ENCODE measurements around the gene TASP1. TPM values are rescaled to one million over a fixed set of nuclear protein-coding genes. Genes with fewer than 3 reads are reported as not detected.
"Not testable (repeated sequence)": the region's sequence is repeated elsewhere in the genome, so short reads cannot be mapped to it uniquely, and the experiment has no call there.

TASP1 gene
- total RNA-seq, 2 donors from 2014 or later = 15.8 to 16.6 TPM

DNA sequence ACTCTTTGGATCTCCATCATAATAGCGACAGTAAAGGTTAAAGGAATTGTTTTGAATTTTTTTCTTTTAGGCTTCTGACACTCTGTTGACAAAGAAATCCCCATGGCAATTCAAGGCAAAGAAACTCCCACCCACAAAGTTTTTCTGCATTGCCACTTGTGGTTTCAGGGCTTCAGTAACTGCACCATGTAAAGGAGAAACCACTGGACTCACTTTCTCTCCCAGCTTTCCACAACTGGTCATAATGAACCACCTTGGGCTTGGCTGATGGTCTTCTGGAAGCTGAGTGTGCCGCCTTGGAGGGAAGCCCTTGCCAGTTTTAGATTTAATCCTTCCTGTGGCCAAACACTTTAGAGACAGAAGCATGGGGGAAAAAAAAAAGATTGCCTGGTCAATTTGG, 254.6 kb downstream of the TASP1 start:
- H3K27me3 Mint-ChIP-seq (ENCODE audit: insufficient read depth) = no peaks in the 10 kb centered on the region
- H3K27ac ChIP-seq (ENCODE audit: low read depth, low read length) = no peak overlapping the region
- TF ChIP-seq, protein P1, sequence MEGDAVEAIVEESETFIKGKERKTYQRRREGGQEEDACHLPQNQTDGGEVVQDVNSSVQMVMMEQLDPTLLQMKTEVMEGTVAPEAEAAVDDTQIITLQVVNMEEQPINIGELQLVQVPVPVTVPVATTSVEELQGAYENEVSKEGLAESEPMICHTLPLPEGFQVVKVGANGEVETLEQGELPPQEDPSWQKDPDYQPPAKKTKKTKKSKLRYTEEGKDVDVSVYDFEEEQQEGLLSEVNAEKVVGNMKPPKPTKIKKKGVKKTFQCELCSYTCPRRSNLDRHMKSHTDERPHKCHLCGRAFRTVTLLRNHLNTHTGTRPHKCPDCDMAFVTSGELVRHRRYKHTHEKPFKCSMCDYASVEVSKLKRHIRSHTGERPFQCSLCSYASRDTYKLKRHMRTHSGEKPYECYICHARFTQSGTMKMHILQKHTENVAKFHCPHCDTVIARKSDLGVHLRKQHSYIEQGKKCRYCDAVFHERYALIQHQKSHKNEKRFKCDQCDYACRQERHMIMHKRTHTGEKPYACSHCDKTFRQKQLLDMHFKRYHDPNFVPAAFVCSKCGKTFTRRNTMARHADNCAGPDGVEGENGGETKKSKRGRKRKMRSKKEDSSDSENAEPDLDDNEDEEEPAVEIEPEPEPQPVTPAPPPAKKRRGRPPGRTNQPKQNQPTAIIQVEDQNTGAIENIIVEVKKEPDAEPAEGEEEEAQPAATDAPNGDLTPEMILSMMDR (conservative IDR thresholded peaks at IDR 0.05) = no peak
- H3K9me3 ChIP-seq (ENCODE audit: control insufficient read depth, low read length) = peaks cover 15% of the 10 kb centered on the region
- H3K9ac ChIP-seq (ENCODE audit: extremely low read depth, low read length, poor library complexity, severe bottlenecking) = no peak overlapping the region
- H3K4me3 ChIP-seq (ENCODE audit: low read length) = no peak overlapping the region
- WGBS, 2 experiments (ENCODE audit: insufficient coverage in 1 of 2, insufficient read length in 1 of 2) = 78 to 97% methylated on average over 1 to 2 of the region's 2 CpGs
- peaks cover 32% of the 10 kb centered on the region for H3K9me3 Mint-ChIP-seq
- H3K27ac Mint-ChIP-seq = no peak overlapping the region
- no peak for DNase-seq
- peaks cover 7% of the 10 kb centered on the region for H3K4me1 Mint-ChIP-seq
- H3K36me3 ChIP-seq (ENCODE audit: control insufficient read depth, insufficient read depth, low read length) = peaks cover 10% of the 10 kb centered on the region
- peaks cover 70% of the 10 kb centered on the region for H3K36me3 Mint-ChIP-seq (ENCODE audit: low read depth)
- H3K27me3 ChIP-seq (ENCODE audit: control insufficient read depth, insufficient read depth, low read length, poor library complexity, severe bottlenecking) = no peaks in the 10 kb centered on the region
- no peak overlapping the region for H3K4me3 Mint-ChIP-seq
- no peaks in the 10 kb centered on the region for H3K4me1 ChIP-seq (ENCODE audit: control insufficient read depth, insufficient read depth, low read length)

DNA sequence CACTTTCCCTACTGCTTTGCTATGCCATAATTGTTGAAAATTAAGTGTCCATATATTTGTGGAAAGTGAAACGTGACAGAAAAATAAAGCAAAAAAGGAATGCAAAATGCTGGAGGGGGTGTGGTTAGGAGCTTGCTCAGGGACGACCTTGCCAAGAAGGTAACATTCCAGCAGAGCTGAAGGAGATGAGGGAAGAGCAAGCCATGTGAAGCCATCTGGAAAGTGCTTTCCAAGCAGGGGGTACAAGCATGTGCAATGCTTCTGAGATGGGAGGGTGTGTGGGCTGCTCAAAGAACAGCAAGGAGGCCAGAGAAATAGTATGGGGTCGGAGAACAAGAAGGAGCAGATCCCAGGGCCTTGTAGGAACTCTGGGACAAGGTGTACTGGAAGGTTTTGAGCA, 255.9 kb downstream of the TASP1 start:
- Histone ChIP-seq H3K27ac (ENCODE audit: low read depth, low read length) (no peak overlapping the region), H3K36me3 (ENCODE audit: control insufficient read depth, insufficient read depth, low read length) (peaks cover 5% of the 10 kb centered on the region), H3K9me3 (ENCODE audit: control insufficient read depth, low read length) (peaks cover 15% of the 10 kb centered on the region), H3K27me3 (ENCODE audit: control insufficient read depth, insufficient read depth, low read length, poor library complexity, severe bottlenecking) (no peaks in the 10 kb centered on the region), H3K4me3 (ENCODE audit: low read length) (no peak overlapping the region), H3K4me1 (ENCODE audit: control insufficient read depth, insufficient read depth, low read length) (no peaks in the 10 kb centered on the region), H3K9ac (ENCODE audit: extremely low read depth, low read length, poor library complexity, severe bottlenecking) (no peak overlapping the region)
- H3K4me3 Mint-ChIP-seq = no peak overlapping the region
- DNase-seq = no peak
- H3K4me1 Mint-ChIP-seq = no peaks in the 10 kb centered on the region
- TF ChIP-seq, protein P1 (conservative IDR thresholded peaks at IDR 0.05) = no peak
- H3K27me3 Mint-ChIP-seq (ENCODE audit: insufficient read depth) = no peaks in the 10 kb centered on the region
- peaks cover 64% of the 10 kb centered on the region for H3K36me3 Mint-ChIP-seq (ENCODE audit: low read depth)
- WGBS, 2 experiments (ENCODE audit: insufficient coverage in 1 of 2, insufficient read length in 1 of 2) = 85 to 88% methylated on average over 3 of the region's 3 CpGs
- peaks cover 46% of the 10 kb centered on the region for H3K9me3 Mint-ChIP-seq
- H3K27ac Mint-ChIP-seq = no peak overlapping the region

DNA sequence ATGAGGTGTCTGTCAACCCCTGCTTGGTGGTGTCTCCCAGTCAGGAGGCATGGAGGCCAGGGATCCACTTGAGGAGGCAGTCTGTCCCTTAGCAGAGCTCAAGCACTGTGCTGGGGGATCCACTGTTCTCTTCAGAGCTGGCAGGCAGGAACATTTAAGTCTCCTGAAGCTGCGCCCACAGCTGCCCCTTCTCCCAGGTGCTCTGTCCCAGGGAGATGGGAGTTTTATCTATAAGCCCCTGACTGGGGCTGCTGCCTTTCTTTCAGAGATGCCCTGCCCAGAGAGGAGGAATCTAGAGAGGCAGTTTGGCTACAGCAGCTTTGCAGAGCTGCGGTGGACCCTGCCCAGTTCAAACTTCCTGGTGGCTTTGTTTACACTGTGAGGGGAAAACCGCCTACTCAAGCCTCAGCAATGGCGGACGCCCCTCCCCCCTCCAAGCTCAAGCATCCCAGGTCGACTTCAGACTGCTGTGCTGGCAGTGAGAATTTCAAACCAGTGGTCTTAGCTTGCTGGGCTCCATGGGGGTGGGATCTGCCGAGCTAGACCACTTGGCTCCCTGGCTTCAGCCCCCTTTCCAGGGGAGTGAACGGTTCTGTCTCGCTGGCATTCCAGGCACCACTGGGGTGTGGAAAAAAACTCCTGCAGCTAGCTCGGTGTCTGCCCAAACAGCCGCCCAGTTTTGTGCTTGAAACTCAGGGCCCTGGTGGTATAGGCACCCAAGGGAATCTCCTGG, 258.1 kb downstream of the TASP1 start:
- H3K27me3 ChIP-seq (ENCODE audit: control insufficient read depth, insufficient read depth, low read length, poor library complexity, severe bottlenecking); H3K27me3 Mint-ChIP-seq (ENCODE audit: insufficient read depth); H3K27ac Mint-ChIP-seq; H3K4me1 Mint-ChIP-seq; H3K4me1 ChIP-seq (ENCODE audit: control insufficient read depth, insufficient read depth, low read length); H3K36me3 ChIP-seq (ENCODE audit: control insufficient read depth, insufficient read depth, low read length); H3K4me3 Mint-ChIP-seq; H3K4me3 ChIP-seq (ENCODE audit: low read length); H3K9me3 ChIP-seq (ENCODE audit: control insufficient read depth, low read length); DNase-seq; H3K9ac ChIP-seq (ENCODE audit: extremely low read depth, low read length, poor library complexity, severe bottlenecking); H3K27ac ChIP-seq (ENCODE audit: low read depth, low read length): not testable (repeated sequence)
- peaks cover 62% of the 10 kb centered on the region for H3K9me3 Mint-ChIP-seq
- WGBS, 2 experiments (ENCODE audit: insufficient coverage in 1 of 2, insufficient read length in 1 of 2) = 88% methylated on average over 4 to 11 of the region's 11 CpGs
- H3K36me3 Mint-ChIP-seq (ENCODE audit: low read depth) = peaks cover 52% of the 10 kb centered on the region

DNA sequence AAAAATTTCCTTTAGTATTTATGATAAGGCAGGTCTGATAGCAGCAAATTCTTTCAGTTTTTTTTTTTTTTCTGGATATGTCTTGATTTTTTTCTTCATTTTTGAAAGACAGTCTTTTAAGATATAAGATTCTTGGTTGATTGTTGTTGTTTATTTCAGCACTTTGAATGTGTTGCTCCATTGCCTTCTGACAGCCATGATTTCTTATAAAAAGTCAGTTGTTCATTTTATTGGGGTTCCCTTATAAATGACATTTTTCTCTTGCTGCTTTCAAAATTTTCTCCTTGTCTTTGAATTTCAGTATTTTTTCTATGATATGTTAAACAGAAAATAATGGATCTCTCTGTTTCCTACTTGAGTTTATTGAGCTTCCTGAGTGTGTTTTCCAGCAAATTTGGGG, 265.3 kb downstream of the TASP1 start:
- no peak overlapping the region for H3K27ac Mint-ChIP-seq
- TF ChIP-seq, protein P1 (conservative IDR thresholded peaks at IDR 0.05) = no peak
- peaks cover 51% of the 10 kb centered on the region for H3K9me3 Mint-ChIP-seq
- H3K9me3 ChIP-seq (ENCODE audit: control insufficient read depth, low read length) = peaks cover 9% of the 10 kb centered on the region
- no peak overlapping the region for H3K9ac ChIP-seq (ENCODE audit: extremely low read depth, low read length, poor library complexity, severe bottlenecking)
- H3K4me1 ChIP-seq (ENCODE audit: control insufficient read depth, insufficient read depth, low read length) = no peaks in the 10 kb centered on the region
- no peak overlapping the region for H3K4me3 ChIP-seq (ENCODE audit: low read length)
- no peak overlapping the region for H3K27ac ChIP-seq (ENCODE audit: low read depth, low read length)
- H3K4me3 Mint-ChIP-seq = no peak overlapping the region
- H3K27me3 ChIP-seq (ENCODE audit: control insufficient read depth, insufficient read depth, low read length, poor library complexity, severe bottlenecking) = no peaks in the 10 kb centered on the region
- peaks cover 7% of the 10 kb centered on the region for H3K4me1 Mint-ChIP-seq
- H3K27me3 Mint-ChIP-seq (ENCODE audit: insufficient read depth) = no peaks in the 10 kb centered on the region
- no peaks in the 10 kb centered on the region for H3K36me3 ChIP-seq (ENCODE audit: control insufficient read depth, insufficient read depth, low read length)
- no peak for DNase-seq
- H3K36me3 Mint-ChIP-seq (ENCODE audit: low read depth) = peaks cover 19% of the 10 kb centered on the region

Data from endodermal cell (in vitro differentiated cells).